ENCODE results near the gene NSUN2.

- TF ChIP-seq CTCF (IDR thresholded peaks at IDR 0.05; ENCODE audit: extremely low read depth in 1 of 2, insufficient read depth in 1 of 2, low read depth in 1 of 2, low read length in 2 of 2) (no peak), EZH2 (IDR thresholded peaks at IDR 0.05; ENCODE audit: borderline replicate concordance, low read depth, low read length, severe bottlenecking) (no peak), POLR2A (IDR thresholded peaks at IDR 0.05; ENCODE audit: low read depth, low read length) (no peak), JUN (IDR thresholded peaks at IDR 0.05; ENCODE audit: borderline replicate concordance, insufficient read depth, insufficient read length, low read depth) (no peak), GATA2 (IDR thresholded peaks at IDR 0.05; ENCODE audit: insufficient read depth, insufficient read length, low read depth, low read length) (no peak)
- TF ChIP-seq, protein P1, sequence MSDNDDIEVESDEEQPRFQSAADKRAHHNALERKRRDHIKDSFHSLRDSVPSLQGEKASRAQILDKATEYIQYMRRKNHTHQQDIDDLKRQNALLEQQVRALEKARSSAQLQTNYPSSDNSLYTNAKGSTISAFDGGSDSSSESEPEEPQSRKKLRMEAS (IDR thresholded peaks at IDR 0.05; ENCODE audit: insufficient read depth, insufficient read length): no peak
Measured at GRCh38 chr5:6656680-6657079, 23.8 kb upstream of the NSUN2 start.
